CD4-positive, alpha-beta memory T cell (primary cell): ENCODE data around the gene MFSD11. TPM values are rescaled to one million over a fixed set of nuclear protein-coding genes. Genes with fewer than 3 reads are reported as not detected.
"Not testable (repeated sequence)": the region's sequence is repeated elsewhere in the genome, so short reads cannot be mapped to it uniquely, and the experiment has no call there.

ENCODE experiments used
- CTCF ChIA-PET: fragments of 350-600 bp; sonication (Branson Sonifier 250); formaldehyde crosslinking; loops from one replicate; lab custom pipeline; 2021; ENCODE audit warnings: inconsistent platforms; ENCODE audit not compliant: partially characterized antibody; lab: Charles Lee
- POLR2A ChIA-PET: fragments of 350-600 bp; sonication (Branson Sonifier 250); formaldehyde crosslinking; loops from one replicate; lab custom pipeline; 2021; ENCODE audit not compliant: partially characterized antibody; lab: Charles Lee
- DNase-seq, 5 donors: peaks; one replicate each; pipeline versions ENCODE4 v3.0.0 to v3.0.0-alpha.2; 2020 to 2022; ENCODE audit warnings: mixed read lengths in 1 of 5
- H3K27ac ChIP-seq: one replicate; pipeline ENCODE4 v1.7.0; 2013; ENCODE audit warnings: low read depth, low read length
- H3K27me3 ChIP-seq: 2 replicates; pipeline ENCODE4 v1.7.0; 2013; ENCODE audit warnings: mild to moderate bottlenecking, low read length, moderate library complexity; ENCODE audit not compliant: insufficient read depth
- H3K36me3 ChIP-seq: 2 replicates; pipeline ENCODE4 v1.7.0; 2013; ENCODE audit warnings: mild to moderate bottlenecking, low read length, moderate library complexity; ENCODE audit not compliant: insufficient read depth
- H3K4me1 ChIP-seq: 2 replicates; pipeline ENCODE4 v1.7.0; 2013; ENCODE audit warnings: mild to moderate bottlenecking, low read length, moderate library complexity; ENCODE audit not compliant: insufficient read depth
- H3K4me3 ChIP-seq, 2 donors: one replicate each; pipeline ENCODE4 v1.7.0; 2013; ENCODE audit warnings: low read length in 2 of 2, mild to moderate bottlenecking in 1 of 2
- H3K9me3 ChIP-seq, 2 donors: one replicate each; pipeline ENCODE4 v1.7.0; 2013; ENCODE audit warnings: low read length in 2 of 2, control low read depth in 1 of 2; ENCODE audit not compliant: control insufficient read depth in 1 of 2
- H3K27ac Mint-ChIP-seq, 7 donors: one replicate each; pipeline ENCODE4 v1.8.0; 2020 to 2021; ENCODE audit warnings: mixed read lengths in 7 of 7, mild to moderate bottlenecking in 6 of 7, inconsistent platforms in 3 of 7, moderate library complexity in 3 of 7
- H3K27me3 Mint-ChIP-seq, 2 donors: one replicate each; pipeline ENCODE4 v1.8.0; 2020 to 2021; ENCODE audit warnings: mixed read lengths in 2 of 2
- H3K36me3 Mint-ChIP-seq, 2 donors: one replicate each; pipeline ENCODE4 v1.8.0; 2020 to 2021; ENCODE audit warnings: mixed read lengths in 2 of 2, inconsistent platforms in 1 of 2, mild to moderate bottlenecking in 1 of 2
- H3K4me1 Mint-ChIP-seq, 4 donors: one replicate each; pipeline ENCODE4 v1.8.0; 2020 to 2021; ENCODE audit warnings: mixed read lengths in 4 of 4, mild to moderate bottlenecking in 1 of 4
- H3K4me3 Mint-ChIP-seq, 8 donors: one replicate each; pipeline ENCODE4 v1.8.0; 2020 to 2021; ENCODE audit warnings: mixed read lengths in 8 of 8, mild to moderate bottlenecking in 7 of 8, moderate library complexity in 6 of 8, inconsistent platforms in 3 of 8
- H3K9me3 Mint-ChIP-seq, 8 donors: one replicate each; pipeline ENCODE4 v1.8.0; 2020 to 2021; ENCODE audit warnings: mixed read lengths in 8 of 8, mild to moderate bottlenecking in 5 of 8, inconsistent platforms in 3 of 8, moderate library complexity in 1 of 8
- intact Hi-C: fragments of 100-400 bp; cut with micrococcal nuclease; formaldehyde crosslinking; loops from one replicate; pipeline ENCODE4 v1.15.1; 2023
- polyA plus RNA-seq, 2 donors: library from polyadenylated mRNA; unstranded; fragments of 300-500 nt; fragmentation: Illumina TruSeq; gene quantifications; one replicate each; pipeline ENCODE4 v1.2.3, GENCODE V29; 2021
- total RNA-seq, 2 experiments: library from RNA; stranded (reverse); gene quantifications; one replicate each; pipeline ENCODE4 v1.2.3, GENCODE V29; 2021

MFSD11 gene
- total and polyA plus RNA-seq, 4 experiments from 2014 or later = 23.1 to 37.8 (median 33.7) TPM

- intact Hi-C loops = no loop called here
- ChIA-PET CTCF (interaction anchor here (2.5 to 3.7 kb wide), 2 partner anchors 16 to 17 kb away, joined by 8 to 12 read pairs; no protein-coding TSS in a partner anchor), POLR2A (no interaction called here)
- no peak for DNase-seq
- no peak overlapping the region for H3K27ac ChIP-seq
- peaks cover 5% of the 10 kb centered on the region for H3K4me1 ChIP-seq
- peaks cover 0 to 38% (median 5%) of the 10 kb centered on the region in 4 donors for H3K4me1 Mint-ChIP-seq
- no peak overlapping the region for H3K4me3 ChIP-seq
- H3K9me3 Mint-ChIP-seq = peaks cover 0 to 2% (median 0%) of the 10 kb centered on the region in 8 donors
- no peaks in the 10 kb centered on the region for H3K36me3 Mint-ChIP-seq
- H3K27me3 ChIP-seq = no peaks in the 10 kb centered on the region
- H3K36me3 ChIP-seq = no peaks in the 10 kb centered on the region
- no peak overlapping the region for H3K4me3 Mint-ChIP-seq
- no peaks in the 10 kb centered on the region for H3K9me3 ChIP-seq
- peak overlapping the region in 1 of 7 donors; percentile 76 for H3K27ac Mint-ChIP-seq
- no peaks in the 10 kb centered on the region for H3K27me3 Mint-ChIP-seq
Observed at GRCh38 chr17:76696763-76697701, 40.9 kb upstream of the MFSD11 start.

- DNase-seq = no peak
- Histone ChIP-seq H3K4me3 (no peak overlapping the region), H3K4me1 (peaks cover 5% of the 10 kb centered on the region), H3K9me3 (no peaks in the 10 kb centered on the region), H3K36me3 (no peaks in the 10 kb centered on the region), H3K27ac (no peak overlapping the region), H3K27me3 (no peaks in the 10 kb centered on the region)
- H3K9me3 Mint-ChIP-seq = peaks cover 0 to 2% (median 0%) of the 10 kb centered on the region in 8 donors
- H3K4me1 Mint-ChIP-seq = peaks cover 0 to 38% (median 5%) of the 10 kb centered on the region in 4 donors
- no peak overlapping the region for H3K4me3 Mint-ChIP-seq
- ChIA-PET POLR2A (no interaction called here), CTCF (interaction anchor here (2.5 kb wide), 1 partner anchor 16 kb away, joined by 8 read pairs; no protein-coding TSS in a partner anchor)
- intact Hi-C loops = no loop called here
- no peak overlapping the region for H3K27ac Mint-ChIP-seq
- H3K27me3 Mint-ChIP-seq = no peaks in the 10 kb centered on the region
- H3K36me3 Mint-ChIP-seq = no peaks in the 10 kb centered on the region
Observed at GRCh38 chr17:76697702-76698465, 40.0 kb upstream of the MFSD11 start.

- H3K4me3 ChIP-seq, H3K27me3 ChIP-seq, intact Hi-C loops, DNase-seq, H3K4me1 ChIP-seq, H3K9me3 ChIP-seq, H3K9me3 Mint-ChIP-seq, H3K36me3 ChIP-seq, H3K36me3 Mint-ChIP-seq, POLR2A ChIA-PET, H3K27ac ChIP-seq, H3K27me3 Mint-ChIP-seq, H3K4me3 Mint-ChIP-seq: not testable (repeated sequence)
- peak overlapping the region in 1 of 7 donors; percentile 36 for H3K27ac Mint-ChIP-seq
- peaks cover 0 to 38% (median 5%) of the 10 kb centered on the region in 4 donors for H3K4me1 Mint-ChIP-seq
- CTCF ChIA-PET = interaction anchor here (2.5 kb wide), 1 partner anchor 17 kb away, joined by 8 read pairs; no protein-coding TSS in a partner anchor
Observed at GRCh38 chr17:76698466-76698977, 39.4 kb upstream of the MFSD11 start.

DNA sequence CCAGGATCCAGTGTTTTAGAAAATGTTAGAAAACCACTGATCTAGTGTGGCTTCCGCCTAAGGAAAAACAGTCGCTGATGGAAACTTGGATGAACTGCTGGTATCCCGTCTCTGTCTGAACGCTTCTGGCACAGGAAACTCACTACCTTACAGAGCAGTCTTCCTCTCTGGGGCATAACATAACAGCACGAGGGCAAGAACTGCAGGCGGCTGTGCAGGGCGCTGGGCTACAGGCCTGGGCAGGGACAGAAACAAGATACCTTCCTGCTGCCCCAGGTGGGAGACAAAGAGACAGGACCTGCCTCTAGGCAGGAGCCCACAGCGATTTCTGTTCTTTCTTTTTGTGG lies 37.7 kb upstream of the MFSD11 start:
- Mint-ChIP-seq H3K9me3 (peaks cover 0 to 2% (median 0%) of the 10 kb centered on the region in 8 donors), H3K4me3 (peak overlapping the region in 1 of 8 donors; percentile 0), H3K4me1 (peaks cover 0 to 34% (median 2%) of the 10 kb centered on the region in 4 donors), H3K27ac (peak overlapping the region in 1 of 7 donors; percentile 70), H3K27me3 (no peaks in the 10 kb centered on the region), H3K36me3 (no peaks in the 10 kb centered on the region)
- Histone ChIP-seq H3K9me3 (no peaks in the 10 kb centered on the region), H3K4me3 (no peak overlapping the region), H3K27ac (no peak overlapping the region), H3K4me1 (peaks cover 5% of the 10 kb centered on the region), H3K36me3 (no peaks in the 10 kb centered on the region), H3K27me3 (no peaks in the 10 kb centered on the region)
- CTCF ChIA-PET = interaction anchor here (2.2 kb wide), 1 partner anchor 13 kb away, joined by 7 read pairs; no protein-coding TSS in a partner anchor
- no peak for DNase-seq
- POLR2A ChIA-PET = no interaction called here
- intact Hi-C loops = no loop called here

DNA sequence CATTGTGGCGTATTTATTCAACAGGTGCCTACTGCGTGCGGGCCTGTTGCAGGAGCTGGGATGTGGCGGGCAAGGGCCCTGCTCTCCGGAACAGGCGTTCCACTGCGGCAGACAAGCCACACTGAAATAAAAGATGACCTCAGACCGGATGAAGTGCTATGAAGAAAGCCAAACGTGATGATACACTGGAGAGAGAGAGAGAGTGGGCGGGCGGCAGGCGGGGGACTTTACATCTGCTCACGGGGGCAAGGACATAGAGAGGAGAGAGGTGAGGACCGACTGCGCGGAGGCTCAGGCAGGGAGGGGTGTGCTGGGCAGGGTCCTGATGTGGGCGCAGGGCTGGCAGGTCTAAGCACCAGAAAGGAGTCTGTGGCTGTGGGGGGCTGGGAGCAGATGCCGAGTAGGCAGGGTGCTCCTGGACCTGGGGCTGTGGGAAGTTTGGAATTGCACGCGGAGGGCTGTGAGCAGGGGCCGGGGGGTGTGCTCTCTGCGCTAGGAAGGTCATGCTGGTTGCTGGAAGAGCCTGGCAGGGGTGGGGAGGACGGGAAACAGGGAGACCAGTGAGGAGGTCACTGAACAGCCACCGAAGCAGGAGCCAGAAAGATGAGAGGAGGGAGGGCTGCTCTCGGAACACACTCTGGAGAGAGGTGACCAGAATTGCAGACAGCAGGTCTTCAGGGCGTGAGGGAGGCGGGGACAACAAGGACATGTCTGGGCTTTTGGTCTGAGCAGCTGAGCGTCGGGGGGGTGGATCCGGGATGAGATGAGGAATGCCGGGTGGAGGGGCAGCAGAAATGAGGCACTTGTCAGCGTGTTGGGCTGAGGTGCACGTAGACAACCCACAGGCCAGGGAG lies 37.1 kb upstream of the MFSD11 start:
- Mint-ChIP-seq H3K36me3 (no peaks in the 10 kb centered on the region), H3K27ac (peak overlapping the region in 2 of 7 donors; percentile 70 to 72)

GRCh38 chr17:76701471-76701967 lies 36.4 kb upstream of the MFSD11 start:
- CTCF ChIA-PET = interaction anchor here (2.2 kb wide), 1 partner anchor 12 kb away, joined by 7 read pairs; no protein-coding TSS in a partner anchor
- no peak for DNase-seq
- H3K4me3 Mint-ChIP-seq = no peak overlapping the region
- peak overlapping the region in 1 of 7 donors; percentile 48 for H3K27ac Mint-ChIP-seq
- H3K36me3 Mint-ChIP-seq = no peaks in the 10 kb centered on the region
- no peaks in the 10 kb centered on the region for H3K9me3 ChIP-seq
- H3K27ac ChIP-seq = no peak overlapping the region
- intact Hi-C loops = no loop called here
- H3K9me3 Mint-ChIP-seq = peaks cover 0 to 2% (median 0%) of the 10 kb centered on the region in 8 donors
- no peaks in the 10 kb centered on the region for H3K27me3 Mint-ChIP-seq
- H3K36me3 ChIP-seq = no peaks in the 10 kb centered on the region
- peaks cover 0 to 23% (median under 1%) of the 10 kb centered on the region in 4 donors for H3K4me1 Mint-ChIP-seq
- H3K4me3 ChIP-seq = no peak overlapping the region
- POLR2A ChIA-PET = no interaction called here
- peaks cover 5% of the 10 kb centered on the region for H3K4me1 ChIP-seq
- H3K27me3 ChIP-seq = no peaks in the 10 kb centered on the region

More for the DNA sequence above, 37.1 kb upstream of the MFSD11 start:
- H3K9me3 Mint-ChIP-seq = peaks cover 0 to 2% (median 0%) of the 10 kb centered on the region in 8 donors
- POLR2A ChIA-PET = no interaction called here
- H3K4me3 Mint-ChIP-seq = peak overlapping the region in 2 of 8 donors; percentile 0 to 38
- DNase-seq = no peak
- Histone ChIP-seq H3K9me3 (no peaks in the 10 kb centered on the region), H3K27me3 (no peaks in the 10 kb centered on the region), H3K27ac (no peak overlapping the region), H3K4me1 (peaks cover 5% of the 10 kb centered on the region), H3K36me3 (no peaks in the 10 kb centered on the region), H3K4me3 (no peak overlapping the region)
- CTCF ChIA-PET = interaction anchor here (2.2 kb wide), 1 partner anchor 13 kb away, joined by 7 read pairs; no protein-coding TSS in a partner anchor
- no peaks in the 10 kb centered on the region for H3K27me3 Mint-ChIP-seq
- intact Hi-C loops = no loop called here
- H3K4me1 Mint-ChIP-seq = peaks cover 0 to 28% (median 1%) of the 10 kb centered on the region in 4 donors
